ENCODE measurements around the gene OR1I1. TPM values are rescaled to one million over a fixed set of nuclear protein-coding genes. Genes with fewer than 3 reads are reported as not detected.
"Not testable (repeated sequence)": the region's sequence is repeated elsewhere in the genome, so short reads cannot be mapped to it uniquely, and the experiment has no call there.

The OR1I1 gene
- total and polyA plus RNA-seq, 3 donors from 2014 or later = not detected

GRCh38 chr19:15048885-15049541, 33.0 kb upstream of the OR1I1 start, which contains the start of gene CASP14:
Gene CASP14 (plus strand): TSS chr19:15049480. CDS start chr19:15052252, 2,772 bp downstream.
- no peak within 1 kb of the TSS for H3K27ac ChIP-seq
- no peak for TF ChIP-seq POLR2A (IDR thresholded peaks at IDR 0.05)
- WGBS, 2 donors = 92 to 93% methylated on average over 10 to 11 of the region's 11 CpGs
- no peaks in the 10 kb centered on the region for H3K9me3 ChIP-seq
- no peak within 1 kb of the TSS for H3K4me3 ChIP-seq
- no peaks in the 10 kb centered on the region for H3K36me3 ChIP-seq (ENCODE audit: low read depth, missing control alignments)
- H3K27me3 ChIP-seq = no peaks in the 10 kb centered on the region
- DNase-seq = no peak
- no peaks in the 10 kb centered on the region for H3K4me1 ChIP-seq
- intact Hi-C loops (cut with DNase I; ENCODE audit: low total_unique reads) = no loop called here

DNA sequence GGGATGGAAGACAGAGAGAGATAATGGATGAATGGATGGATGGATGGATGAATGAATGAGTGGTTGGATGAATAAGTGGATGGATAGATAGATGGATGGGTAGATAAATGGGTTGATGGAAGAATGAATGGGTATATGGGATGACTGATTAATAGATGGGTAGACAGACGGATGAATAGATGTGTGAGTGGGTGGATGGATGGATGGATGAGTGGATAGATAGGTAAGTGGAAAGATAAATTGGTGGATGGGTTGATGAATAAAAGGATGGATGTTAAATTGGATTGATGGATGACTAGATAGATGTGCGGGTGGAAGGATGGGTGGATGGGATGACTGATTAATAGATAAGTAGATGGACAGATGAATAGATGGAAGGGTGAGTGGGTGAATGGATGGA, 31.4 kb upstream of the OR1I1 start:
- no peaks in the 10 kb centered on the region for H3K36me3 ChIP-seq (ENCODE audit: low read depth, missing control alignments)
- no peak overlapping the region for H3K4me3 ChIP-seq
- no peaks in the 10 kb centered on the region for H3K4me1 ChIP-seq
- TF ChIP-seq, protein P1, sequence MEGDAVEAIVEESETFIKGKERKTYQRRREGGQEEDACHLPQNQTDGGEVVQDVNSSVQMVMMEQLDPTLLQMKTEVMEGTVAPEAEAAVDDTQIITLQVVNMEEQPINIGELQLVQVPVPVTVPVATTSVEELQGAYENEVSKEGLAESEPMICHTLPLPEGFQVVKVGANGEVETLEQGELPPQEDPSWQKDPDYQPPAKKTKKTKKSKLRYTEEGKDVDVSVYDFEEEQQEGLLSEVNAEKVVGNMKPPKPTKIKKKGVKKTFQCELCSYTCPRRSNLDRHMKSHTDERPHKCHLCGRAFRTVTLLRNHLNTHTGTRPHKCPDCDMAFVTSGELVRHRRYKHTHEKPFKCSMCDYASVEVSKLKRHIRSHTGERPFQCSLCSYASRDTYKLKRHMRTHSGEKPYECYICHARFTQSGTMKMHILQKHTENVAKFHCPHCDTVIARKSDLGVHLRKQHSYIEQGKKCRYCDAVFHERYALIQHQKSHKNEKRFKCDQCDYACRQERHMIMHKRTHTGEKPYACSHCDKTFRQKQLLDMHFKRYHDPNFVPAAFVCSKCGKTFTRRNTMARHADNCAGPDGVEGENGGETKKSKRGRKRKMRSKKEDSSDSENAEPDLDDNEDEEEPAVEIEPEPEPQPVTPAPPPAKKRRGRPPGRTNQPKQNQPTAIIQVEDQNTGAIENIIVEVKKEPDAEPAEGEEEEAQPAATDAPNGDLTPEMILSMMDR (IDR thresholded peaks at IDR 0.05) = no peak
- TF ChIP-seq POLR2A (IDR thresholded peaks at IDR 0.05) = no peak
- no peaks in the 10 kb centered on the region for H3K27me3 ChIP-seq
- H3K9me3 ChIP-seq = no peaks in the 10 kb centered on the region
- intact Hi-C loops (cut with DNase I; ENCODE audit: low total_unique reads) = no loop called here
- WGBS, 2 donors = 89 to 98% methylated on average over 2 of the region's 2 CpGs
- H3K27ac ChIP-seq = no peak overlapping the region
- no peak for DNase-seq

DNA sequence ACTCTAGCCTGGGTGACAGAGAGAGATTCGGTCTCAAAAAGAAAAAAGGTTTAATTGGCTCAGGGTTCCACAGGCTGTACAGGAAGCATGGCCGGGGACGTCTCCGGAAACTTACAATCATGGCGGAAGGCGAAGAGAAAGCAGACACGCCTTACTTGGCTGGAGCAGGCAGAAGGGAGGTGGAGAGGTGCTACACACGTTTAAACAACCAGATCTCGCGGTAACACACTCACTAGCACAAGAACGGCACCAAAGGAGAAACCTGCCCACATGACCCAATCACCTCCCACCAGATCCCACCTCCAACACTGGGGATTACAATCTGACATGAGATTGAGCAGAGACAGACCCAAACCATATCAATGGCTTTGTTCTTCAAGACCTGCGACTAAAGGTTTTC, 20.0 kb upstream of the OR1I1 start:
- Histone ChIP-seq H3K4me1 (no peaks in the 10 kb centered on the region), H3K4me3 (no peak overlapping the region), H3K27ac (no peak overlapping the region), H3K36me3 (ENCODE audit: low read depth, missing control alignments) (no peaks in the 10 kb centered on the region), H3K27me3 (no peaks in the 10 kb centered on the region), H3K9me3 (no peaks in the 10 kb centered on the region)
- TF ChIP-seq POLR2A (IDR thresholded peaks at IDR 0.05) = no peak
- TF ChIP-seq, protein P1 (IDR thresholded peaks at IDR 0.05) = no peak
- no peak for DNase-seq
- intact Hi-C loops (cut with DNase I; ENCODE audit: low total_unique reads) = no loop called here
- WGBS, 2 donors = 49 to 65% methylated on average over 12 of the region's 12 CpGs

DNA sequence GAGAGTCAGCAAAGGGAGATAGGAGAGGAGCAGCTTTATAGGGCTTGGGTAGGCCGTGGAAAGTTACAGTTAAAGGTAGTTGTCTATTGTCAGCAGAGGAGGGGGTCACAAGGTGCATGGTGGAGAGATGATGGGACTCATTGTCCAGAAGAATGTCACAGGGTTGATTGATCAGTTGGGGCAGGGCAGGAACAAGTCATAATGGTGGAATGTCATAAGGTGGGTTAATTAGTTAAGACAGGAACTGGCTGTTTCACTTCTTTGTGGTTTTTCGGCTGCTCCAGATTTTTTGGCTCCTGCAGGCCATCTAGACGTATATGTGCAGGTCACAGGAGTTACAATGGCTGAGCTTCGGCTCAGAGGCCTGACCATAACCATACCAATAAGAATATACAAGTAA, 11.6 kb upstream of the OR1I1 start:
- intact Hi-C loops (cut with DNase I; ENCODE audit: low total_unique reads); H3K9me3 ChIP-seq; H3K27me3 ChIP-seq; H3K36me3 ChIP-seq (ENCODE audit: low read depth, missing control alignments); H3K4me3 ChIP-seq; DNase-seq; H3K4me1 ChIP-seq; H3K27ac ChIP-seq: not testable (repeated sequence)
- WGBS, 2 donors = 54 to 85% methylated on average over 4 of the region's 4 CpGs

DNA sequence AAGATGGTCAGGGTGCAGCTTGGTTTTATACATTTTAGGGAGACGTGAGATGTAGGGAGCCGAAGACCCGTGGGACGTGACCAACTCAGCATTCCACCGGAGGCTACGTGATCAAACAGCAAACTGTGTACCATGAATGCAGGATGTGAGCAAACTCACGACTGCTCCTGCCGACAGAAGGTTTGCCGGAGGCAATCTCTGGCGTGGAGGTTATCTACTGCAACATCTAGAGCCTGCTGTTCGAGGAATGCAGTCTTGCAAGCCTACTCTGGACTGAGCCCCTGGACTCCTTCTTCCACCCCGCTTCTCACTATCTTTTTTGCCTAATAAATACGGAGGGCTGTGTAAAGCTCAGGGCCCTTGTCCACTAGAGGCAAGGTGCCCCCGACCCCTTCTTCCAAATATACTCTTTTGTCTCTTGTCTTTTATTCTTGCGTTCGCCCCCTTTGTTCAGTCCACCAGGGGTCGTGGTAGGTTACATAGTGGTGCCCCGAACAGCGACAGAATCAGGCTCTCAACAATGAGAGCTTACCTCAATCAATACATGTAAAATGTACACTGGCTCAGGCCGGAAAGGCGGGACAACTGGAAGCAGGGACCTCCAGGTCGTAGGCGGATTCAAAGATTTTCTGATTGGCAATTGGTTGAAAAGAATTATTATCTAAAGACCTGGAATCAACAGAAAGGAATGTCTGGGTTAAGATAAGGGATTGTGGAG, 8.9 kb upstream of the OR1I1 start:
- no peak overlapping the region for H3K27ac ChIP-seq
- TF ChIP-seq POLR2A (IDR thresholded peaks at IDR 0.05) = no peak
- TF ChIP-seq, protein P1 (IDR thresholded peaks at IDR 0.05) = no peak

More for the DNA sequence above, 8.9 kb upstream of the OR1I1 start:
- Histone ChIP-seq H3K4me3 (no peak overlapping the region), H3K9me3 (no peaks in the 10 kb centered on the region), H3K27me3 (no peaks in the 10 kb centered on the region), H3K4me1 (no peaks in the 10 kb centered on the region), H3K36me3 (ENCODE audit: low read depth, missing control alignments) (no peaks in the 10 kb centered on the region)
- intact Hi-C loops (cut with DNase I; ENCODE audit: low total_unique reads) = no loop called here
- 65 to 76% methylated on average over 23 of the region's 23 CpGs for WGBS, 2 donors
- DNase-seq = no peak

Data from testis (tissue), 3 donors.